PC-3 (cell line): Measurements from ENCODE around the gene FHAD1.

Experiments
- CTCF ChIP-seq: fragments of 300-600 bp; sonication (generic); conservative IDR thresholded peaks from 2 replicates; pipeline ENCODE4 v1.5.1; 2017; ENCODE audit warnings: antibody characterized with exemption, low read depth, mild to moderate bottlenecking, low read length
- EZH2 ChIP-seq: fragments of 300-600 bp; sonication (generic); IDR thresholded peaks from one replicate; pipeline ENCODE4 v1.6.1; 2017; ENCODE audit warnings: antibody characterized with exemption, mild to moderate bottlenecking, low read length; ENCODE audit not compliant: unreplicated experiment
- EZH2phosphoT487 ChIP-seq: fragments of 300-600 bp; sonication (generic); IDR thresholded peaks from 2 replicates; pipeline ENCODE4 v1.6.1; 2018; ENCODE audit warnings: mild to moderate bottlenecking, antibody characterized with exemption, low read length, borderline replicate concordance

- TF ChIP-seq EZH2phosphoT487 (no peak), CTCF (no peak), EZH2 (no peak)
Observed at GRCh38 chr1:15351310-15351709, 104.3 kb downstream of the FHAD1 start.
